Tibial nerve (tissue), 4 donors: ENCODE measurements around the gene TRIM9.

Experiments
- CTCF ChIP-seq, 5 experiments: fragments of 200-600 bp in 3 of 5; fragments of 450-650 bp in 2 of 5; sonication (generic) in 3 of 5; IDR thresholded peaks; one replicate each; pipeline ENCODE4 v1.5.1; 2016 to 2019; ENCODE audit warnings: antibody characterized with exemption in 5 of 5, mild to moderate bottlenecking in 3 of 5, moderate library complexity in 2 of 5
- EP300 ChIP-seq, 2 donors: sonication (generic); formaldehyde crosslinking; IDR thresholded peaks; one replicate each; pipeline ENCODE4 v1.6.1; 2017; ENCODE audit warnings: antibody characterized with exemption in 2 of 2, mild to moderate bottlenecking in 1 of 2
- POLR2A ChIP-seq, 2 donors: fragments of 450-650 bp; IDR thresholded peaks; one replicate each; pipeline ENCODE4 v1.6.1; 2017; ENCODE audit warnings: antibody characterized with exemption in 2 of 2, mild to moderate bottlenecking in 2 of 2, moderate library complexity in 2 of 2

- no peak for TF ChIP-seq CTCF (IDR thresholded peaks at IDR 0.05)
- no peak for TF ChIP-seq EP300 (IDR thresholded peaks at IDR 0.05)
- no peak for TF ChIP-seq POLR2A (IDR thresholded peaks at IDR 0.05)
These were observed 80.3 kb downstream of the TRIM9 start for GRCh38 chr14:51014625-51015024.
